Lower lobe of right lung (tissue), 2 donors: ENCODE data around the gene POC1A. TPM values are rescaled to one million over a fixed set of nuclear protein-coding genes. Genes with fewer than 3 reads are reported as not detected.

Experiments
- ATAC-seq, 2 donors: fragments of 200-7000 bp; cut with Tn5 transposase; one replicate each; pipeline ENCODE4 v1.9.1; 2020 to 2022; ENCODE audit warnings: mild to moderate bottlenecking in 2 of 2, moderate library complexity in 2 of 2
- DNase-seq: peaks from one replicate; pipeline ENCODE4 v3.0.0-alpha.2; 2020
- H3K27ac ChIP-seq: fragments of 200-600 bp; one replicate; pipeline ENCODE4 v1.8.0; 2022
- H3K27me3 ChIP-seq: fragments of 200-600 bp; one replicate; pipeline ENCODE4 v1.8.0; 2022; ENCODE audit warnings: low read depth
- H3K36me3 ChIP-seq: fragments of 200-600 bp; one replicate; pipeline ENCODE4 v1.8.0; 2022; ENCODE audit warnings: mild to moderate bottlenecking
- H3K4me1 ChIP-seq: fragments of 200-600 bp; one replicate; pipeline ENCODE4 v1.8.0; 2022
- H3K4me3 ChIP-seq: fragments of 200-600 bp; one replicate; pipeline ENCODE4 v1.8.0; 2022; ENCODE audit warnings: mild to moderate bottlenecking
- H3K9me3 ChIP-seq: fragments of 200-600 bp; one replicate; pipeline ENCODE4 v1.8.0; 2022
- CTCF ChIP-seq: fragments of 200-600 bp; IDR thresholded peaks from one replicate; pipeline ENCODE4 v1.8.0; 2022; ENCODE audit warnings: antibody characterized with exemption, mild to moderate bottlenecking
- intact Hi-C: fragments of 100-400 bp; cut with DNase I; formaldehyde crosslinking; loops from one replicate; pipeline ENCODE4 v1.11.0; 2022
- total RNA-seq: library from RNA; stranded (reverse); fragmentation: NEBNext Ultra II Directional; extraction: Animal tissue kit (Norgen Biotek cat#: 25700); gene quantifications from one replicate; pipeline ENCODE4 v1.2.1, GENCODE V29; 2021
- donor health status: DM: no; HTN: yes; CAD: no; lungs with severe emphysema.

Gene POC1A
- total RNA-seq, 1 donor from 2014 or later, result 2.7 TPM

- Histone ChIP-seq H3K4me3 (peak overlapping the region; percentile 78), H3K27me3 (no peaks in the 10 kb centered on the region), H3K4me1 (peaks cover 49% of the 10 kb centered on the region), H3K36me3 (peaks cover 30% of the 10 kb centered on the region), H3K9me3 (no peaks in the 10 kb centered on the region), H3K27ac (peak overlapping the region; percentile 83)
- DNase-seq (peak; percentile 74), ATAC-seq (no peak)
- no peak for TF ChIP-seq CTCF
- intact Hi-C loops, result no loop called here
Observed at GRCh38 chr3:52055537-52056351, 98.5 kb downstream of the POC1A start.

- H3K36me3 ChIP-seq, result peaks cover 39% of the 10 kb centered on the region
- no peak for TF ChIP-seq CTCF
- intact Hi-C loops, result no loop called here
- H3K4me1 ChIP-seq, result peaks cover 56% of the 10 kb centered on the region
- H3K9me3 ChIP-seq, result no peaks in the 10 kb centered on the region
- H3K27ac ChIP-seq, result peak overlapping the region; percentile 83
- ATAC-seq (no peak), DNase-seq (no peak)
- peak overlapping the region; percentile 78 for H3K4me3 ChIP-seq
- no peaks in the 10 kb centered on the region for H3K27me3 ChIP-seq
Observed at GRCh38 chr3:52054661-52055511, 99.3 kb downstream of the POC1A start.

- Histone ChIP-seq H3K27me3 (no peaks in the 10 kb centered on the region), H3K4me1 (peaks cover 67% of the 10 kb centered on the region), H3K36me3 (peaks cover 52% of the 10 kb centered on the region), H3K4me3 (peak overlapping the region; percentile 78), H3K9me3 (no peaks in the 10 kb centered on the region), H3K27ac (peak overlapping the region; percentile 83)
- intact Hi-C loops, result no loop called here
- ATAC-seq, result peak in 1 of 2 donors; percentile 3
- peak; percentile 57 for DNase-seq
- TF ChIP-seq CTCF, result peak; percentile 9
Observed at GRCh38 chr3:52053307-52054304, 100.6 kb downstream of the POC1A start.

GRCh38 chr3:52052831-52053306, 101.4 kb downstream of the POC1A start:
- intact Hi-C loops, result no loop called here
- peak; percentile 58 for TF ChIP-seq CTCF
- Histone ChIP-seq H3K9me3 (no peaks in the 10 kb centered on the region), H3K36me3 (peaks cover 59% of the 10 kb centered on the region), H3K27me3 (no peaks in the 10 kb centered on the region), H3K4me1 (peaks cover 72% of the 10 kb centered on the region), H3K27ac (peak overlapping the region; percentile 83), H3K4me3 (peak overlapping the region; percentile 78)
- DNase-seq (peak; percentile 92), ATAC-seq (peak; percentile 42 to 44)
